HG03025 (cell line): Measurements from ENCODE around the gene LRP5.

Experiments used
- ATAC-seq: cut with Tn5 transposase; IDR thresholded peaks from one replicate; pipeline ENCODE4 v1.9.1; 2021; ENCODE audit warnings: mild to moderate bottlenecking, moderate library complexity; ENCODE audit not compliant: unreplicated experiment, low FRiP score

Gene LRP5

GRCh38 chr11:68479390-68479789 lies 167.0 kb downstream of the LRP5 start:
- ATAC-seq: no peak

GRCh38 chr11:68480193-68480592 lies 167.8 kb downstream of the LRP5 start:
- no peak for ATAC-seq

DNA sequence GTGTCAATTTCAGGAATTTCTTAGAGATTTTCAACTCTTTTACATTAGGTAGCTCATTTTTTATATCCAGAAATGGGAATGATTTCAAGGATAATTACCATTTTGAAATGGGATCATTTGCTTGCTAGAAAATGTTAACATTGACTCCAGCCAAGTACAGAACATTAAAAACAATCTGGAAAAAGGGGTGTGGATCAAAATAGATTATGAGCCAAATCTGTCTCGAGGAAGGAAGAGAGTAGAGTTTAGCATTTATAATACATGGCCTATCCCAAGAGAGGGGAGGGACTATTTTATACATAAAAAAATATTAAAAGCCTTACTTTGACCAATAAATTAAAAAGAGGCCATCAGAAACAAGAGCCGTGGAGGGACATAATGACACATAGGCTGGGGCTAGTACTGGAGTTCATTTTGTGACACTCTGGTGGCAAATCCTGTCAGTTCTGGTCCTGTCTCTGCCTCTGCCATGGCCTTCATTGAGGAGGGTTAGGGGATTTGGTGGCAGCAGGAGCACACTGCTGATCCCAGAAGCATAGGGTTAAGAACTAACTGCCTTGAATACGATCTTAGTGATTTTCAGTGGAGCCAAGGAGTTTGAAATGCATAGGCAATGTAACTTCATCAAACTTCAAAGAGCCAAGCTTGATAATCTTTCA lies 168.6 kb downstream of the LRP5 start:
- no peak for ATAC-seq

- no peak for ATAC-seq
Measured at GRCh38 chr11:68481579-68482240, 169.3 kb downstream of the LRP5 start.

- ATAC-seq: no peak
Measured at GRCh38 chr11:68488623-68489022, 176.2 kb downstream of the LRP5 start.

- ATAC-seq: no peak
Measured at GRCh38 chr11:68495220-68495729, 182.9 kb downstream of the LRP5 start.

DNA sequence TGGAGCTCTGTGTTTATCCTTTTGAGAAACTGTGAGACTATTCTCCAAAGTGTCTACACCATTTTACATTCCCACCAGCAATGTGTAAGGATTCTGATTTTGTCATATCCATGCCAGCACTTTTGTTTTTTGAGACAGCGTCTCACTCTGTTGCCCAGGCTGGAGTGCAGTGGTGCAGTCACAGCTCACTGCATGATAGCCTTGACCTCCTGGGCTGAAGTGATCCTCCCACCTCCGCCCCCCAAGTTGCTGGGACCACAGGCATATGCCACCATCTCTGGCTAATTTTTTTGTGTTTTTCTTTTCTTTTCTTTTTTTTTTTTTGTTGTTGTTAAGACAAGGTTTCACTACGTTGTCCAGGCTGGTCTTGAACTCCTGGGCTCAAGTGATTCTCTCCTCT lies 183.5 kb downstream of the LRP5 start:
- no peak for ATAC-seq

DNA sequence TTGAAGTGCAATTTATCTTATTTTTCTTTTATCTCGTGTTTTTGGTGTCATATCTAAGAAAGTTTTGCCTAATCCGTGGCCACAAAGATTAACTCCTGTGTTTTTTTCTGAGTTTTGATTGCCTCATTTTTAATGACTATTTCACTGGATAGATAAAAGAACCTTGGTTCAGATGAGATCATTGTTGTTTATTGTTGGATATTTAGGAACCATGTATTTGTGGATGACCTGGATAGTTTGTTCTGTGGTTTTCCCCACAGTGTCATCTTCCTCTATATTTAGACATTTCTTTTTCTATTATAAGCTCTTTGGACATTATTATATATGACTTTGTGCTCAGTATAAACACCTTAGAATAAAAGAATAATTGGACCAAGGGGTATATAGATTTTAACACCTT lies 185.4 kb downstream of the LRP5 start:
- no peak for ATAC-seq

DNA sequence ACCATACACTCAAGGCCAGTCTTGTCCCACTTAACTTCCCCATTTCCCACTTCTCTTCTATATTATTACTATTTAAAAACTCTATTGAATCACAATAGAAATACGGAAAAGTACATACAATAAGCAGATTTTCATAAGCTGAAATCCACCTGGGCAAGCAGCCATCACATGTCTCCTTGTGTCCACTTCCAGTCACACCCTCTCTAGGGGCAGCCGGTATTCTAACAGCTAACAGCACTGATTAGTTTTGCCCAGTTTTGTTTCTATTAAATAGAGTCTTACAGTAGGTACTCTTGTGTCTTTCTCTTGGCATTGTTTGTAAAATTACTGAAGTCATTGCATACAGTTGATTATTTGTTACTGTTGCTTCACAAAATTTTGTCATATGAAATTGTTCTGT lies 185.9 kb downstream of the LRP5 start:
- ATAC-seq: no peak
